Stomach smooth muscle (tissue), 2 donors: ENCODE measurements around the gene EGFR.

Experiments
- H3K27ac ChIP-seq: one replicate; pipeline ENCODE4 v1.7.0; 2013; ENCODE audit warnings: mild to moderate bottlenecking, low read length, inconsistent platforms
- H3K27me3 ChIP-seq, 2 donors: one replicate each; pipeline ENCODE4 v1.7.0; 2013; ENCODE audit warnings: low read length in 2 of 2; ENCODE audit not compliant: insufficient read depth in 2 of 2, control insufficient read depth in 1 of 2
- H3K36me3 ChIP-seq, 2 donors: one replicate each; pipeline ENCODE4 v1.7.0; 2013; ENCODE audit warnings: low read length in 2 of 2; ENCODE audit not compliant: control insufficient read depth in 2 of 2, insufficient read depth in 2 of 2
- H3K4me1 ChIP-seq: one replicate; pipeline ENCODE4 v1.7.0; 2013; ENCODE audit warnings: low read length; ENCODE audit not compliant: control insufficient read depth, insufficient read depth
- H3K4me3 ChIP-seq, 2 donors: one replicate each; pipeline ENCODE4 v1.7.0; 2013; ENCODE audit warnings: low read length in 2 of 2
- H3K9ac ChIP-seq, 2 donors: one replicate each; pipeline ENCODE4 v1.7.0; 2013; ENCODE audit warnings: low read length in 2 of 2, mild to moderate bottlenecking in 1 of 2
- H3K9me3 ChIP-seq, 2 donors: one replicate each; pipeline ENCODE4 v1.7.0; 2013; ENCODE audit warnings: low read length in 2 of 2; ENCODE audit not compliant: control insufficient read depth in 2 of 2
- donor health status: healthy.
- donor health status: Pancreatic carcinoma.

EGFR gene

DNA sequence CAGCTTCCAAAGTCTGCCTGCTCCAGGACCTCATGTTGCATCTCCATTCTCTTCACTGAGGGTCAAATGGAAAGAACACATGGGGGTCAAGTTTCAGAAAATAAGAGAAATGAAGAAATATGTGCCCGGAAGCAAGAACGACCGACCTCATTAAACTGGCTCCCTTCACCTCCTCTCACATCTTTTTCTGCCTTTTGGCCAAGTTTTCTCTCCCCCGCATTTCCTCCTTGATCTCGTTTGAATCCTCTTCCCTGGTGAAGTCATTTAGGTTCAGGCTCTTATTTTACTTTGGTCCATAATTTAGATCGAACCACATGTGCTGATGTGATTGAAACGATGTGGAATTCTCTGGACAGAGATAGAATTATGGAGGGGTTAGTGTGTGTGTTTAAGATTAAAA is 44.2 kb downstream of the EGFR start:
- no peak overlapping the region for H3K27ac ChIP-seq
- H3K4me3 ChIP-seq, result no peak overlapping the region
- no peaks in the 10 kb centered on the region for H3K27me3 ChIP-seq
- no peaks in the 10 kb centered on the region for H3K36me3 ChIP-seq
- no peaks in the 10 kb centered on the region for H3K9me3 ChIP-seq
- H3K4me1 ChIP-seq, result peaks cover 45% of the 10 kb centered on the region
- no peak overlapping the region for H3K9ac ChIP-seq

- no peaks in the 10 kb centered on the region for H3K36me3 ChIP-seq
- no peak overlapping the region for H3K27ac ChIP-seq
- no peak overlapping the region for H3K4me3 ChIP-seq
- no peaks in the 10 kb centered on the region for H3K27me3 ChIP-seq
- no peaks in the 10 kb centered on the region for H3K9me3 ChIP-seq
- no peak overlapping the region for H3K9ac ChIP-seq
- H3K4me1 ChIP-seq, result peaks cover 45% of the 10 kb centered on the region
Observed at GRCh38 chr7:55063633-55064032, 44.8 kb downstream of the EGFR start.

DNA sequence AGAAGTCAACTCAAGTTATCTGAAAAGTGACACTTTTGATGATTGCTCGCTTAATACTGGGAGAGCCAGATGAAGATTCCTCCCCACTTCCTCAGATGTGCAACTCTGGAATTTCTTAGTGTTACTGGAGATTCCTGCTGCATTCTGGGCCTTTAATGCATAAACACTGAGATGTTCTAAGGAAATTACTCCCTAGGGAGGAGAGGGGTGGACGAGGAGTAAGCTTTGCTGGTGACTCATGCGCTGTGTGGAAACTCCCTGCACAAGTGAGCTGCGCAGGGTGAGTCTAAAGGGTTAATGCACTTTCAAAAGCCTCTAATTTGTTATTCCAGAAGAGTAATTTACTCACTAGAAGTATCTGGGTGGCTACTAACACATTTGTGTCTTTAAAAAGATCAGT is 46.3 kb downstream of the EGFR start:
- H3K4me1 ChIP-seq, result peaks cover 45% of the 10 kb centered on the region
- H3K4me3 ChIP-seq, result peak overlapping the region; percentile 6 to 54
- peak overlapping the region; percentile 73 for H3K27ac ChIP-seq
- H3K9me3 ChIP-seq, result no peaks in the 10 kb centered on the region
- H3K9ac ChIP-seq, result no peak overlapping the region
- H3K36me3 ChIP-seq, result no peaks in the 10 kb centered on the region
- H3K27me3 ChIP-seq, result no peaks in the 10 kb centered on the region

GRCh38 chr7:55065511-55066229 is 46.9 kb downstream of the EGFR start:
- Histone ChIP-seq H3K4me1 (peaks cover 46% of the 10 kb centered on the region), H3K9ac (peak overlapping the region; percentile 19 to 36)

DNA sequence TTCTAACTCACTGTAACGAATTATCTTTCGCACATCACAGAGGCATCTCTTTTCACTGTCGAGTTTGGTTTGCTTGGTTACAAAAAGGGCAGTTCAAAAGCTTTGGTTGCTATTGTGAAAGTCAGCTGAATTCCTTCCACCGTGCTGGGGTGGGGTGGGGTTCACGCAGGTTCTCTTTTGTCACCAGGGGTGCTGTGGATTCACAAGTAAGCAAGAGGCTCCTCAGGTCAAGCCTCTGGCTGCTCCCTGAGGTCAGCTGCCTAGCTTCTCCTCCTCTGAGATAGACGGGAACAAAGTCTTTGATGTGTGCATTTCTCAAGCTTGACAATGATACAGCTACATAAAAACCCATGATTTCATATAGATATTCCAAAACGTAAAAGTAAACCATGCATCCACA is 47.7 kb downstream of the EGFR start:
- Histone ChIP-seq H3K27me3 (no peaks in the 10 kb centered on the region), H3K4me3 (peak overlapping the region; percentile 5 to 61), H3K27ac (peak overlapping the region; percentile 73), H3K4me1 (peaks cover 42% of the 10 kb centered on the region), H3K9ac (peak overlapping the region; percentile 19 to 21), H3K9me3 (no peaks in the 10 kb centered on the region), H3K36me3 (no peaks in the 10 kb centered on the region)

More at GRCh38 chr7:55065511-55066229, 46.9 kb downstream of the EGFR start:
- H3K4me3 ChIP-seq, result peak overlapping the region; percentile 24 to 61
- H3K9me3 ChIP-seq, result no peaks in the 10 kb centered on the region
- no peaks in the 10 kb centered on the region for H3K27me3 ChIP-seq
- no peaks in the 10 kb centered on the region for H3K36me3 ChIP-seq
- H3K27ac ChIP-seq, result peak overlapping the region; percentile 73

- H3K36me3 ChIP-seq, result no peaks in the 10 kb centered on the region
- no peaks in the 10 kb centered on the region for H3K9me3 ChIP-seq
- peak overlapping the region in 1 of 2 donors; percentile 21 for H3K9ac ChIP-seq
- H3K27ac ChIP-seq, result peak overlapping the region; percentile 73
- H3K27me3 ChIP-seq, result no peaks in the 10 kb centered on the region
- peaks cover 40% of the 10 kb centered on the region for H3K4me1 ChIP-seq
- peak overlapping the region in 1 of 2 donors; percentile 61 for H3K4me3 ChIP-seq
Observed at GRCh38 chr7:55066938-55067337, 48.1 kb downstream of the EGFR start.

DNA sequence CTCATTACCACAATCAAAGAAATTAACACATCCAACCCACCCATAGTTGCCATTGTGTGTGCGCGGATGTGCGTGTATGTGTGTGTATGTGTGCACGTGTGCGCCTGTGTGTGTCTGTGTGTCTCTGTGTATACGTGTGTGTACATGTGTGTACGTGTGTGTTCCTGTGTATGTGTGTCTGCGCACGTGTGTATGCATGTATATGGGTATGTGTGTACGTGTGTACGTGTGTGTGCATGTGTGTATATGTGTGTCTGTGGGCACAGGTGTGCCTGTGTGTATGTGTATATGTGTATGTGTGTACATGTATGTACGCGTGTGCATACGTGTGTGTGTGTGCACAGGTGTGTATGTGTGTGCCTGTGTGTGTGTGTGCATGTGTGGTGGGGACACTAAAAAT is 48.9 kb downstream of the EGFR start:
- H3K4me1 ChIP-seq, result peaks cover 43% of the 10 kb centered on the region
- no peak overlapping the region for H3K9ac ChIP-seq
- H3K27ac ChIP-seq, result peak overlapping the region; percentile 2
- H3K9me3 ChIP-seq, result no peaks in the 10 kb centered on the region
- no peaks in the 10 kb centered on the region for H3K27me3 ChIP-seq
- H3K36me3 ChIP-seq, result no peaks in the 10 kb centered on the region
- no peak overlapping the region for H3K4me3 ChIP-seq

GRCh38 chr7:55069271-55069792 is 50.5 kb downstream of the EGFR start:
- Histone ChIP-seq H3K9me3 (no peaks in the 10 kb centered on the region), H3K4me1 (peaks cover 51% of the 10 kb centered on the region), H3K9ac (no peak overlapping the region), H3K4me3 (no peak overlapping the region), H3K27ac (no peak overlapping the region), H3K36me3 (no peaks in the 10 kb centered on the region), H3K27me3 (no peaks in the 10 kb centered on the region)

- H3K4me1 ChIP-seq, result peaks cover 50% of the 10 kb centered on the region
- no peak overlapping the region for H3K4me3 ChIP-seq
- H3K27ac ChIP-seq, result peak overlapping the region; percentile 78
- H3K9me3 ChIP-seq, result no peaks in the 10 kb centered on the region
- H3K36me3 ChIP-seq, result no peaks in the 10 kb centered on the region
- H3K27me3 ChIP-seq, result no peaks in the 10 kb centered on the region
- H3K9ac ChIP-seq, result no peak overlapping the region
Observed at GRCh38 chr7:55070271-55070743, 51.5 kb downstream of the EGFR start.

GRCh38 chr7:55070854-55071253 is 52.0 kb downstream of the EGFR start:
- Histone ChIP-seq H3K9me3 (no peaks in the 10 kb centered on the region), H3K4me1 (peaks cover 51% of the 10 kb centered on the region), H3K9ac (no peak overlapping the region), H3K4me3 (peak overlapping the region in 1 of 2 donors; percentile 4), H3K27ac (peak overlapping the region; percentile 78), H3K36me3 (no peaks in the 10 kb centered on the region), H3K27me3 (no peaks in the 10 kb centered on the region)
